Measurements from ENCODE around the gene KRTAP2-2.
"Not testable (repeated sequence)": the region's sequence is repeated elsewhere in the genome, so short reads cannot be mapped to it uniquely, and the experiment has no call there.

DNA sequence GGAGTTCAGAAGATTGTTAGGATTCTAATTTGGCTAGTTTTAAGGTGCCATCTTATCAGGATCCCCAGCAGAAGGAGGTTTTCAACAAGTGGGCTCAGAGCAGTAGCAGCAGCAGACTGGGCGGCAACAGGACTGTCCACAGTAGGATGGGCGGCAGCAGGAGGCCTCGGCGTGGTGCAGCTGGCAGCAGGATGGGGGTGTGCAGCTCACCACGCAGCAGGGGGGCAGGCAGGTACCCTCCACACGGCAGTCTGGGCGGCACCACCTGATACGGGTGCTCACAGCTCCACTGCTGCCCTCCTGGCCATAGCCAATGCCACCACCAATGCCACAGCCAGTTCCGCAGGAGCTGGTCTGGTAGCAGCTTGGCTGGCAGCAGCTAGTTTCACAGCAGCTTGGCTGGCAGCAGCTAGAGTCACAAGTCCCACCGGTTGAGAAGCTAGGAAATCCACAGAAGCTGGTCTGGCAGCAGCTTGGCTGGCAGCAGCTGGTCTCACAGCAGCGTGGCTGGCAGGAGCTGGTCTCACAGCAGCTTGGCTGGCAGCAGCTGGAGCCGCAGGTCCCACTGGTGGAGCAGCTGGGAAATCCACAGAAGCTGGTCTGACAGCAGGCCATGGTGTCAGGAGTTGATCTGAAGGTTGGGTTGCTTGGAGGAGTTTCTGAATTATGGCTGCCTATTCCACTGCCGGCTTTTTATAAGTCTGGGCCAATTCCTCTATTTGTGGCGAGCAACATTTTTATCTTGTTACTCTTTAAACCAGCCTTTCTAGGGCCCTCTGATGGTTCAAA lies 14.1 kb downstream of the KRTAP2-2 start, which contains the start of gene KRTAP1-1:
- TF ChIP-seq, protein P1, sequence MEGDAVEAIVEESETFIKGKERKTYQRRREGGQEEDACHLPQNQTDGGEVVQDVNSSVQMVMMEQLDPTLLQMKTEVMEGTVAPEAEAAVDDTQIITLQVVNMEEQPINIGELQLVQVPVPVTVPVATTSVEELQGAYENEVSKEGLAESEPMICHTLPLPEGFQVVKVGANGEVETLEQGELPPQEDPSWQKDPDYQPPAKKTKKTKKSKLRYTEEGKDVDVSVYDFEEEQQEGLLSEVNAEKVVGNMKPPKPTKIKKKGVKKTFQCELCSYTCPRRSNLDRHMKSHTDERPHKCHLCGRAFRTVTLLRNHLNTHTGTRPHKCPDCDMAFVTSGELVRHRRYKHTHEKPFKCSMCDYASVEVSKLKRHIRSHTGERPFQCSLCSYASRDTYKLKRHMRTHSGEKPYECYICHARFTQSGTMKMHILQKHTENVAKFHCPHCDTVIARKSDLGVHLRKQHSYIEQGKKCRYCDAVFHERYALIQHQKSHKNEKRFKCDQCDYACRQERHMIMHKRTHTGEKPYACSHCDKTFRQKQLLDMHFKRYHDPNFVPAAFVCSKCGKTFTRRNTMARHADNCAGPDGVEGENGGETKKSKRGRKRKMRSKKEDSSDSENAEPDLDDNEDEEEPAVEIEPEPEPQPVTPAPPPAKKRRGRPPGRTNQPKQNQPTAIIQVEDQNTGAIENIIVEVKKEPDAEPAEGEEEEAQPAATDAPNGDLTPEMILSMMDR (IDR thresholded peaks at IDR 0.05) = not testable (repeated sequence)
- not testable (repeated sequence) for TF ChIP-seq POLR2A (IDR thresholded peaks at IDR 0.05)

Data from testis (tissue), 2 donors.